Measurements from ENCODE around the gene STPG3.
"Not testable (repeated sequence)": the region's sequence is repeated elsewhere in the genome, so short reads cannot be mapped to it uniquely, and the experiment has no call there.

Gene STPG3

GRCh38 chr9:137244486-137245449, 6.3 kb upstream of the STPG3 start:
- DNase-seq (ENCODE audit: low read depth in 2 of 3, low spot score in 1 of 3) = no peak

- DNase-seq (ENCODE audit: low read depth in 2 of 3, low spot score in 1 of 3) = no peak
Measured at GRCh38 chr9:137245450-137246421, 5.3 kb upstream of the STPG3 start.

- DNase-seq (ENCODE audit: low read depth in 2 of 3, low spot score in 1 of 3) = no peak
Measured at GRCh38 chr9:137247135-137247915, 3.8 kb upstream of the STPG3 start.

- no peak for DNase-seq (ENCODE audit: low read depth in 2 of 3, low spot score in 1 of 3)
Measured at GRCh38 chr9:137247916-137248175, 3.2 kb upstream of the STPG3 start.

- no peak for DNase-seq (ENCODE audit: low read depth in 2 of 3, low spot score in 1 of 3)
Measured at GRCh38 chr9:137250329-137251193, 525 bp upstream of the STPG3 start.

GRCh38 chr9:137251490-137252268, 593 bp downstream of the STPG3 start:
- no peak for DNase-seq (ENCODE audit: low read depth in 2 of 3, low spot score in 1 of 3)

- DNase-seq (ENCODE audit: low read depth in 2 of 3, low spot score in 1 of 3) = no peak
Measured at GRCh38 chr9:137252555-137253506, 1.7 kb downstream of the STPG3 start.

- no peak for DNase-seq (ENCODE audit: low read depth in 2 of 3, low spot score in 1 of 3)
Measured at GRCh38 chr9:137253717-137254623, 2.9 kb downstream of the STPG3 start.

GRCh38 chr9:137254624-137255447, 3.8 kb downstream of the STPG3 start, which contains the start of gene NELFB:
TSS of gene NELFB (plus strand) at chr9:137255327.
- DNase-seq (ENCODE audit: low read depth in 2 of 3, low spot score in 1 of 3) = peak; percentile 86 to 96 (median 96)

GRCh38 chr9:137255448-137256114, 4.5 kb downstream of the STPG3 start:
- DNase-seq (ENCODE audit: low read depth in 2 of 3, low spot score in 1 of 3) = no peak

GRCh38 chr9:137256362-137256761, 5.3 kb downstream of the STPG3 start:
- DNase-seq (ENCODE audit: low read depth in 2 of 3, low spot score in 1 of 3) = no peak

GRCh38 chr9:137256856-137257255, 5.8 kb downstream of the STPG3 start:
- no peak for DNase-seq (ENCODE audit: low read depth in 2 of 3, low spot score in 1 of 3)

GRCh38 chr9:137262173-137262908, 11.3 kb downstream of the STPG3 start:
- DNase-seq (ENCODE audit: low read depth in 2 of 3, low spot score in 1 of 3) = not testable (repeated sequence)

GRCh38 chr9:137262909-137263285, 11.8 kb downstream of the STPG3 start:
- no peak for DNase-seq (ENCODE audit: low read depth in 2 of 3, low spot score in 1 of 3)

GRCh38 chr9:137263506-137263905, 12.4 kb downstream of the STPG3 start:
- DNase-seq (ENCODE audit: low read depth in 2 of 3, low spot score in 1 of 3) = no peak
